Duodenal mucosa (tissue), 2 donors: ENCODE data around the gene MRGPRD.

ENCODE experiments used
- H3K27ac ChIP-seq: one replicate; pipeline ENCODE4 v1.7.0; 2013; ENCODE audit warnings: low read depth, low read length
- H3K27me3 ChIP-seq, 2 donors: one replicate each; pipeline ENCODE4 v1.7.0; 2013; ENCODE audit warnings: low read length in 2 of 2, control low read depth in 1 of 2; ENCODE audit not compliant: insufficient read depth in 2 of 2, control insufficient read depth in 1 of 2
- H3K36me3 ChIP-seq, 2 donors: one replicate each; pipeline ENCODE4 v1.7.0; 2013; ENCODE audit warnings: low read length in 2 of 2, control low read depth in 1 of 2; ENCODE audit not compliant: insufficient read depth in 2 of 2, control insufficient read depth in 1 of 2
- H3K4me1 ChIP-seq, 2 donors: one replicate each; pipeline ENCODE4 v1.7.0; 2013; ENCODE audit warnings: low read length in 2 of 2, control low read depth in 1 of 2; ENCODE audit not compliant: insufficient read depth in 2 of 2, control insufficient read depth in 1 of 2
- H3K4me3 ChIP-seq, 2 donors: one replicate each; pipeline ENCODE4 v1.7.0; 2013; ENCODE audit warnings: low read length in 2 of 2, low read depth in 1 of 2
- H3K9ac ChIP-seq, 2 donors: one replicate each; pipeline ENCODE4 v1.7.0; 2013; ENCODE audit warnings: low read length in 2 of 2, low read depth in 1 of 2
- H3K9me3 ChIP-seq, 2 donors: one replicate each; pipeline ENCODE4 v1.7.0; 2013; ENCODE audit warnings: low read length in 2 of 2, control low read depth in 1 of 2; ENCODE audit not compliant: control insufficient read depth in 1 of 2

The MRGPRD gene

GRCh38 chr11:68938816-68939582 lies 41.8 kb downstream of the MRGPRD start:
- H3K9ac ChIP-seq = no peak overlapping the region
- no peak overlapping the region for H3K4me3 ChIP-seq
- no peaks in the 10 kb centered on the region for H3K9me3 ChIP-seq
- H3K27ac ChIP-seq = no peak overlapping the region
- H3K36me3 ChIP-seq = peaks cover 32 to 55% of the 10 kb centered on the region in 2 donors
- no peaks in the 10 kb centered on the region for H3K27me3 ChIP-seq
- H3K4me1 ChIP-seq = no peaks in the 10 kb centered on the region

DNA sequence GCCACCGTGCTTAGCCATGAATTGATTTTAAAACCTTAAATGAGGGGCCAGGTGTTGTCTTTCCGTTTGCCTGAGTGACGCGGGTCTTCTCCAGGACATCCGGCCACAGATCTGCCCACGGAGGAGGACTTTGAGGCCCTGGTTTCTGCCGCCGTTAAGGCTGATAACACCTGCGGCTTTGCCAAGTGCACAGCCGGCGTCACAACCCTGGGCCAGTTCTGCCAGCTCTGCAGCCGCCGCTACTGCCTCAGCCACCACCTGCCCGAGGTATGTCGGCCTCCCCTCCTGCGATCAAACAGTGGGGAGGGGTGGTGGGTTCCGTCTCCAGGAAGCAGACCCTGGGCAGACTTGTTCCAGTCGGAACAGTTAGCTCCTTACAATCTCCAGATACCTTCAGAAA lies 42.7 kb downstream of the MRGPRD start:
- Histone ChIP-seq H3K9me3 (no peaks in the 10 kb centered on the region), H3K4me1 (no peaks in the 10 kb centered on the region), H3K9ac (no peak overlapping the region), H3K27ac (no peak overlapping the region), H3K36me3 (peaks cover 40 to 64% of the 10 kb centered on the region in 2 donors), H3K27me3 (no peaks in the 10 kb centered on the region), H3K4me3 (no peak overlapping the region)

DNA sequence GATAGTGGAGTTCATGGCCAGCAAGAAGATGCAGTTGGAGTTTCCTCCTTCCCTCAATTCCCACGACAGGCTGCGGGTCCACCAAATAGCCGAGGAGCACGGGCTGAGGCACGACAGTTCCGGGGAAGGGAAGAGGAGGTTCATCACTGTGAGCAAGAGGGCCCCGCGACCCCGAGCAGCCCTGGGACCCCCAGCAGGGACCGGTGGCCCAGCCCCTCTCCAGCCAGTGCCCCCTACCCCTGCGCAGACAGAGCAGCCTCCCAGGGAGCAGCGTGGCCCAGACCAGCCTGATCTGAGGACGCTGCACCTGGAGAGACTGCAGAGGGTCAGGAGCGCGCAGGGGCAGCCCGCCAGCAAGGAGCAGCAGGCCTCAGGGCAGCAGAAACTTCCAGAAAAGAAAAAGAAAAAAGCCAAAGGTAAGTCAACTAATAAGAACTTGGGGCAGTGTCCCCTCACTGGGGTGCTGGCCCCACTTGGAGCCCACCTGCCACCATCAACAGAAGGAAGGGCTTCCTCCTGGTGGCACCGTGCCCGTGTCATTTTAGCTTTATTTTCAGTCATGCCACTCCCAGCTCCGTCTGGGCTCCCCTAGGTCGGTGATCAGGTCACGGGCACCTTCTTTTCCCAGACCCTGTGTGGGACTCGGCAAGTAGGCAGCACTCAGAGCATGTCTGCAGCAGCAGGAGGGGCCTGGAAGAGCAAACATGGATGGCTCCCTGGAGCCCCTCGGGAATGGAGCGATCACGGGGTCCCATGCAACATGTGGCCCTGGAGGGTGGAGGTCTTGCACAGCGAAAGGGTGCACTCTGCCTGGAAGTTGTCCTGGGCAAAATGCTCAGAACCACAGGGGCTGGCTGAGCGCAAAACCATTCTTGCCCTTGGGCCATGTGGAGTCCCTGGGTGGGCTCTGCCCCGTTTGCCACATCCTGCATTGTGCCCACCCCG lies 43.8 kb downstream of the MRGPRD start:
- Histone ChIP-seq H3K4me3 (no peak overlapping the region), H3K9me3 (no peaks in the 10 kb centered on the region), H3K36me3 (peaks cover 41 to 71% of the 10 kb centered on the region in 2 donors), H3K4me1 (no peaks in the 10 kb centered on the region), H3K27ac (no peak overlapping the region), H3K27me3 (no peaks in the 10 kb centered on the region), H3K9ac (no peak overlapping the region)

- no peaks in the 10 kb centered on the region for H3K9me3 ChIP-seq
- no peaks in the 10 kb centered on the region for H3K4me1 ChIP-seq
- no peak overlapping the region for H3K9ac ChIP-seq
- no peak overlapping the region for H3K4me3 ChIP-seq
- H3K36me3 ChIP-seq = peaks cover 41 to 75% of the 10 kb centered on the region in 2 donors
- no peak overlapping the region for H3K27ac ChIP-seq
- no peaks in the 10 kb centered on the region for H3K27me3 ChIP-seq
Observed at GRCh38 chr11:68936358-68936636, 44.5 kb downstream of the MRGPRD start.

DNA sequence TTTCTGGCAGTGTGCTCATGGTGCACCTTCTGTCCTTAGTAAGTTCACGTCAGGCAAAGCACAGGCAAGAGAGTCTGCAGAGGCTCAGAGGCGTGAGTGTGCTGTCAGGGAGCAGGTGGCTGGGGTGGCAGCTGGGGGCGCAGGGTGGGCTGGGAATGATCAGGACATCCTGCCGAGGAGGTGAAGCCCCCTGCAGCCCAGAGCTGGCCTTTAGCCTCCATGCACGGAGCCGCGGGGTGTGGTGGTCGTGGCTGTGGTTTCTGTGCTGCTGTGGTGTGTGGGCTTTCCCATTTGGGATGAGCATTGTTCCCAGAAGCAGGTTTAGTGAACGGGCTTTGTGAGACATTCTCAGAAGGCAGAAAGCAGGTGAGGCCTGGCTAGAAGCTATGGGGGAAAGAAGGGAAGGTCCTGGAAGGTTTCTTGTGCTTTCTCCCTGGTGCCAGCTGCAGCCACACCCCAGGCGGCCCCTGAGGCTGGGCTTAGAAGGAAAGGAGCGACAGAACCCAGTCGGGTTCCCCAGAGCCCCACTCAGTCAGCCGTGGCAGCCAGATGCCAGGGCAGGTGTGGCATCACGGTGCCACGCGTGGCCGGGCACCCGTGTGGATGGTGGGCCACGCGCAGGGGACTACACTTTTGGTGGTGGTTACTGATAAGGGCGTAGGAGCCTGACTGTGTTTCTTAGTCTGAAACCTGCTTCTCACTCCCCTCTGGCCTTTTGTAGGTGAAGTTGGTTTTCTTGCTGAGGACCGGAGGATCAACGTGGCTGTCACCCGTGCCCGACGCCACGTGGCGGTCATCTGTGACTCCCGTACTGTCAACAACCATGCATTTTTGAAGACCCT lies 45.0 kb downstream of the MRGPRD start:
- H3K9ac ChIP-seq = no peak overlapping the region
- H3K27me3 ChIP-seq = no peaks in the 10 kb centered on the region
- no peaks in the 10 kb centered on the region for H3K4me1 ChIP-seq
- no peaks in the 10 kb centered on the region for H3K9me3 ChIP-seq
- peaks cover 41 to 77% of the 10 kb centered on the region in 2 donors for H3K36me3 ChIP-seq
- no peak overlapping the region for H3K4me3 ChIP-seq
- H3K27ac ChIP-seq = no peak overlapping the region

DNA sequence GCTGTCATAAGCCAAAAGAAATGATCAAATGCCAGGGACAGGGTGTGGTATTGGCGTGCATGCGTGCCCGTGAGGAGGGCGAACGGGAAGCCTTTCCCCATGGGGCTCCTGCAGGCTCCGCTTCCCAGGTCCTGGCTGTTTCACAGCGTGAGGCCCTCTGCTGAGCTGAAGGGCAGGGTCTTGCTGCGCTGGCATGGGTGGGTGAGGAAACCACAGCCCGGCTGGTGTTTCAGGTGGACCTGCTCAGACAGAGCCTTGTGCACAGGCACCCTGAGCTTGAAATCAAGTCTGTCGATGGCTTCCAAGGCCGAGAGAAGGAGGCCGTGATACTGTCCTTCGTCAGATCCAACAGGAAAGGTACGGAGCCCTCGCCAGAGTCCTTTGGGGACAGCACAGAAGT lies 45.7 kb downstream of the MRGPRD start:
- Histone ChIP-seq H3K4me1 (no peaks in the 10 kb centered on the region), H3K9ac (no peak overlapping the region), H3K27me3 (no peaks in the 10 kb centered on the region), H3K36me3 (peaks cover 40 to 83% of the 10 kb centered on the region in 2 donors), H3K4me3 (no peak overlapping the region), H3K27ac (no peak overlapping the region), H3K9me3 (no peaks in the 10 kb centered on the region)

DNA sequence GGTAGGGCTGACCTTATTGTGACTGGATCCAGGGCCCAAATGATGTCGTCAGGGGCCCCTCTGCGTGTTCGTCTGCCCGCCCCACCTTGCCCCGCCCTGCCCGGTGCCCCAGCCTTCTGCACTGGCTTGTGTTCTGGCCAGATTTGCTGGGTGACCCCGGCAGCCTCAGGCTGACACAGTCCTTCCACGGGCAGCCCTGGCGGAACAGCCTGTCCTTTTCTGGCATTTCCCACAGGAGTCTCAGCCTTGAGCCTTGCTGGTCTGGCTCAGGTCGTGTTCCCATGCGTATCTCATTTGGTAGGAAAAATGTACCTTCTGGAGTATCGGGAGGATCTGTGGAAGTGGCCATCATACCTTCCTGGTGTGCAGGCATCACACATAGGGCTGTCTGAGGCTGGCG lies 46.1 kb downstream of the MRGPRD start:
- H3K4me3 ChIP-seq = no peak overlapping the region
- no peaks in the 10 kb centered on the region for H3K4me1 ChIP-seq
- H3K27ac ChIP-seq = no peak overlapping the region
- no peak overlapping the region for H3K9ac ChIP-seq
- no peaks in the 10 kb centered on the region for H3K27me3 ChIP-seq
- H3K9me3 ChIP-seq = no peaks in the 10 kb centered on the region
- peaks cover 41 to 83% of the 10 kb centered on the region in 2 donors for H3K36me3 ChIP-seq

DNA sequence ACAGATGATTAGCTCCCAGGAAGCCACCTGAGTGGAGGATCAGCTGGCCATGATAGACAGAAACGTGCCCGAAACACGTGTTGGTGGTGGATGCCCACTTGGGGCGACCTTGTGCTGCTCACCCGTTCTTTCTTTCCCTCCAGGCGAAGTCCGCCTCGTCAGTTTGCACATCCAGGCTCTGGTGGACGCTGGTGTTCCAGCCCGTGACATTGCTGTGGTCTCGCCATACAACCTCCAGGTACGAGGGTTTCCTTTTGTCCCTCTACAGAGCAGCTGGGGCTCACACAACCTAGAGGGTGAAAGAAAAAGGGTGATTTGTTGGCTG lies 46.5 kb downstream of the MRGPRD start:
- H3K36me3 ChIP-seq = peaks cover 37 to 86% of the 10 kb centered on the region in 2 donors
- H3K4me1 ChIP-seq = no peaks in the 10 kb centered on the region
- no peak overlapping the region for H3K4me3 ChIP-seq
- H3K27ac ChIP-seq = no peak overlapping the region
- H3K9me3 ChIP-seq = no peaks in the 10 kb centered on the region
- H3K27me3 ChIP-seq = no peaks in the 10 kb centered on the region
- H3K9ac ChIP-seq = no peak overlapping the region

DNA sequence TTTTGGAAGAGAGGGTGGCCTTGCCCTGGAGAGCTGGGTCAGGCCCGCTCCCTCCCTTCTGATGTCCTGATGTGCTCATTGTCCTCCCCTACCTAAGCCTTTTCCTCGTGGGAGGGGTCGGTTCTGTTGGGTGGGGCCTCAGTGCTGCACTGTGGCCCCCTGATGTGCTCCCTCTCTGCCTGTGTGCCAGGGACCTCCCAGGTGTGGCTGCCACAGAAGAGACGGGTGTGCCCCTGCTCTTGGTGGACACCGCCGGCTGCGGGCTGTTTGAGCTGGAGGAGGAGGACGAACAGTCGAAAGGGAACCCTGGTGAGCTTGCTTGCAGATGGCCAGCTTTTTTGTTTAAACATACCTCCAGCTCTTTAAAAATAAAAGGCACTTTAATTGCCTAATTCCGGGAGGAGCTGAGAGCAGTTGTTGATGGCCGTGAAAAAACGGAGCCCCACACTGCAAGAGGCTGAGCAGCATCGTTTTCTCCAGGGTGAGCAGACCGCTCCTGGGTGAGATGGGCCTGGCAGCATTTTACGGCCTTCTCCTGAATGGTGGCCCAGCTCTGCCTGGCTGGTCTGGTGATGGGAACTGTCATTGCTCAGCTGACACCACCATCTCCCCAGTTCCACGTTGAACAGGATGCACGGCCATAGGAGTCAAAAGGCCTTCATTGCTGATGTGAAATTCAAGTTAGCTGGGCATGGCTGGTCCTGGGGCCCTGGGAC lies 47.0 kb downstream of the MRGPRD start:
- H3K9ac ChIP-seq = no peak overlapping the region
- peaks cover 38 to 86% of the 10 kb centered on the region in 2 donors for H3K36me3 ChIP-seq
- H3K9me3 ChIP-seq = no peaks in the 10 kb centered on the region
- no peak overlapping the region for H3K4me3 ChIP-seq
- no peaks in the 10 kb centered on the region for H3K4me1 ChIP-seq
- H3K27me3 ChIP-seq = no peaks in the 10 kb centered on the region
- H3K27ac ChIP-seq = no peak overlapping the region
